Activated naive CD4-positive, alpha-beta T cell treated with anti-CD3 and anti-CD28 coated beads, Interleukin-2, amount 10 ng/mL, durations not matched to agents 7 days and 5 days (primary cell): Measurements from ENCODE around the gene FAM98C.
"Not testable (repeated sequence)": the region's sequence is repeated elsewhere in the genome, so short reads cannot be mapped to it uniquely, and the experiment has no call there.

Experiments
- CTCF ChIA-PET: fragments of 350-600 bp; sonication (Branson Sonifier 250); formaldehyde crosslinking; loops from one replicate; lab custom pipeline; 2021; ENCODE audit warnings: antibody characterized with exemption; lab: Charles Lee
- DNase-seq: peaks from one replicate; pipeline ENCODE4 v3.0.0-alpha.2; 2020
- H3K27ac Mint-ChIP-seq: one replicate; pipeline ENCODE4 v1.8.0; 2021; ENCODE audit warnings: mild to moderate bottlenecking, moderate library complexity, mixed read lengths
- H3K27me3 Mint-ChIP-seq: one replicate; pipeline ENCODE4 v1.8.0; 2021; ENCODE audit warnings: mild to moderate bottlenecking, mixed read lengths
- H3K36me3 Mint-ChIP-seq: one replicate; pipeline ENCODE4 v1.8.0; 2021; ENCODE audit warnings: mixed read lengths
- H3K4me1 Mint-ChIP-seq: one replicate; pipeline ENCODE4 v1.8.0; 2021; ENCODE audit warnings: mixed read lengths
- H3K4me3 Mint-ChIP-seq: one replicate; pipeline ENCODE4 v1.8.0; 2021; ENCODE audit warnings: mild to moderate bottlenecking, moderate library complexity, mixed read lengths
- H3K9me3 Mint-ChIP-seq: one replicate; pipeline ENCODE4 v1.8.0; 2021; ENCODE audit warnings: mixed read lengths

The FAM98C gene

GRCh38 chr19:38412961-38413360 is 10.1 kb downstream of the FAM98C start:
- Mint-ChIP-seq H3K27me3 (peaks cover 5% of the 10 kb centered on the region), H3K9me3 (no peaks in the 10 kb centered on the region), H3K27ac (no peak overlapping the region), H3K36me3 (peaks cover 3% of the 10 kb centered on the region), H3K4me1 (peaks cover 16% of the 10 kb centered on the region), H3K4me3 (no peak overlapping the region)
- CTCF ChIA-PET, result no interaction called here
- DNase-seq, result no peak

DNA sequence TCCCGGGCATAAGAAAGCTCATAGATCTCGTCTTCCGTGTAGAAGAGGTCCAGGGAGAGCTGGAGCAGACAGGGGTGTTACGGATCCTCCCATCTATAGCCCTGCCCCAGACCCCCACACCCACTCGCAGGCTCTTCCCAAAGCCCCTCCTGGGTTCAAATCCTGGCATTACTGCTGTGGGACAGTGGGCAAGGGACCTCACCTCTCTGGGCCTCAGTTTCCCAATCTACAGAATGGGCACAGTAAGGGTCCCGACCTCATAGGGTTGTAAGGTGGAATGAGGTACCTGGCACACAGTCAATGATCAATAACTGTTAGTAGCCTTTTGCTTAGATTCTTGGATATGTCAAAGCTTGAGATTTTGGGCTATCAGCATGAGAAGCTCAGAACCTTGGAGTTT is 10.5 kb downstream of the FAM98C start:
- Mint-ChIP-seq H3K4me1 (peaks cover 19% of the 10 kb centered on the region), H3K9me3 (no peaks in the 10 kb centered on the region), H3K4me3 (no peak overlapping the region), H3K27ac (no peak overlapping the region), H3K36me3 (peaks cover 3% of the 10 kb centered on the region), H3K27me3 (peaks cover 7% of the 10 kb centered on the region)
- no peak for DNase-seq
- CTCF ChIA-PET, result interaction anchor here (1.8 kb wide), 1 partner anchor 10 kb away, joined by 6 read pairs; the partner anchor contains the start of gene FAM98C

DNA sequence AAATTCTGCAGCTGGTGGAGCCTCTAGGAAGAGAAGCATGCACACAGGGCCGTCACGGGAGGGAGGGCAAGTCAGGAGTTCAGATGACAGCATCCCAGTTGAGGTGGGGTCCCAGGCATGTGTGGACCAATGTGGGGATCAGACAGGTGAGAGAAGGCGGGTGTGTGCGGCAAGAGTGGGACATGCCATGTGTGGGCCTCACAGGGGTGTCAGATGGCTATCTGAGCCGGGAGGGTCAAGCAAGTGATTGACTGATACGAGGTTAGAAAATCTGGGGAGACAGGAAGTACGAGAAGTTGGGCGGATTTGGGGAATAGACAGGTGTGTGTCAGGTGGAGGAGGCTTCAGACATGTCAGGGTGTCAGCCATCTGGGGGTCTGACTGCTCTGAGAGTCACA is 14.3 kb downstream of the FAM98C start:
- no peak for DNase-seq
- CTCF ChIA-PET, result interaction anchor here (1.1 to 1.9 kb wide), 3 partner anchors 9 to 217 kb away, joined by 4 to 8 read pairs (median 5); partner anchors contain the start of genes FAM98C and RASGRP4
- H3K36me3 Mint-ChIP-seq, result no peaks in the 10 kb centered on the region
- H3K9me3 Mint-ChIP-seq, result no peaks in the 10 kb centered on the region
- H3K4me1 Mint-ChIP-seq, result peaks cover 25% of the 10 kb centered on the region
- peak overlapping the region; percentile 76 for H3K4me3 Mint-ChIP-seq
- H3K27ac Mint-ChIP-seq, result peak overlapping the region; percentile 81
- H3K27me3 Mint-ChIP-seq, result peaks cover 26% of the 10 kb centered on the region

DNA sequence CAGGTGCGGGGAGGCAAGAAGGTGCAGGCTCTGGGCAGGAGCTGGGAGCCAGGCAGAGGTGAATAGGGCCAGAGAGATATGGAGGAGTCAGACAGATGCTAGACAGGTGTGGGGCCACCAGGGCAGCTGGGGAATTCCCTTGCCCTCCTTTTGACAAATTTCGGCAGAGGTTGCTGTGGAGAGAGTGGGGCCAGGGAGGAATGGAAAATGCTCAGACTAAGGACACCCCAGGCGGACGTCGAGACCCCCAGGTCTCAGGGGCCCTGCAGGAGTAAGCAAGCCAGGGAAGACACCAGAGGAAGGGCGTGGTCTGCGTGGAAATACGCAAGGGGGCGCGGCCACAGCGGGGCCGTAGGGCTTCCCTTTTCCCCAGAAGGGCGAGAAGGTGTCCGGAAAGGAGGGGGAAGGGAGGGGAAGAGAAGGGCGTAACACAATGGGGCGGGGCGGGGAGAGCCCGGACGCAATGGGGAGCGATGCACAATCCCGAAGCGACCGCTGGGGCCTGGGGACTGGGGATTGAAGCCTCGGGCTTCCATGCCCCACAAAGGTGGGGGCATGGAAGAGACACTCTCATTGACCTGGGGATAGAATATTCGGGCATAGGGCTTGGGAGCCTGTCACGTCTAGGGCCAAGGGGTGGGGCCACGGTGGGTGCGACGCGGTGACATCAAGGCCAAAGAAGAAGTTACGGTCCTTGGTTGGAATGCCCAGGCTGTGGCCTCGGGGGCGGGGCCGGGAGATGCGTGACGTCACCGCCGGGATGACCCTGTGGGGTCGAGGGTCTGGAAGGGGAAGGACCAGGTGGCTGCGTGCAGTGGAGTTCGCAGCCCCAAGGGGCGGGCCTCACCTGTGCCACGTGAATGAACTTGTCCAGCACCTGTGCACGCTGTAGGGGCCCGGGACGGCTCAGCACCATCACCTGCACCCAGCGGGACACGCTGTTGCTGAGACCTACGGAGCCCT is 14.9 kb downstream of the FAM98C start:
- H3K36me3 Mint-ChIP-seq, result no peaks in the 10 kb centered on the region

DNA sequence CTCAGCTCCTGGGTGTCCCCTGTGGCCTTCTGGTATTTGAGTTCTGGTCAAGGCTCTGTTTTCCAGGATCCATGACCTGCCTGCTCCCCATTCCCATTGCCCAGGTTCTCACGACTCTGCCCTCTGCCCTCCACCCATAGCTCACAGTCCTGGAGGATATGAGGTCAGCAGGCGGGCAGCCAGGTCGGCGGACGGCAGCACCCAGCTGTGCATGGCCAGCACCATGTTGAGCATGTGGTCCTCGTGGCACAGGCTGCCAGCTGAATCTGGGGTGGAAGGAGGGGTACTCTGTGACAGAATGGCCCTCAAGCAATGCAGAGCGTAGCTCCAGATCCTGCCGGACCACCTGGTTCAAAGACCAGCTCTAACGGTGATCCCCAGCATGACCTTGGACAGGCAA is 18.0 kb downstream of the FAM98C start:
- Mint-ChIP-seq H3K27ac (no peak overlapping the region), H3K36me3 (no peaks in the 10 kb centered on the region), H3K9me3 (no peaks in the 10 kb centered on the region), H3K4me3 (no peak overlapping the region), H3K27me3 (peaks cover 31% of the 10 kb centered on the region), H3K4me1 (peaks cover 30% of the 10 kb centered on the region)
- CTCF ChIA-PET, result interaction anchor here (3.5 kb wide), 1 partner anchor 18 kb away, joined by 9 read pairs; the partner anchor contains the start of gene FAM98C
- DNase-seq, result no peak

More for the DNA sequence above, 14.9 kb downstream of the FAM98C start:
- DNase-seq, result peak; percentile 79
- Mint-ChIP-seq H3K27me3 (peaks cover 28% of the 10 kb centered on the region), H3K4me1 (peaks cover 25% of the 10 kb centered on the region), H3K4me3 (peak overlapping the region; percentile 76), H3K9me3 (no peaks in the 10 kb centered on the region), H3K27ac (peak overlapping the region; percentile 81)
- CTCF ChIA-PET, result interaction anchor here (1.1 to 1.9 kb wide), 2 partner anchors 9 to 15 kb away, joined by 5 to 8 read pairs; partner anchors contain the start of genes FAM98C and RASGRP4

GRCh38 chr19:38421856-38422255 is 19.0 kb downstream of the FAM98C start:
- H3K36me3 Mint-ChIP-seq, result no peaks in the 10 kb centered on the region
- peaks cover 31% of the 10 kb centered on the region for H3K27me3 Mint-ChIP-seq
- DNase-seq, result no peak
- CTCF ChIA-PET, result interaction anchor here (3.5 kb wide), 1 partner anchor 19 kb away, joined by 9 read pairs; the partner anchor contains the start of gene FAM98C
- no peaks in the 10 kb centered on the region for H3K9me3 Mint-ChIP-seq
- no peak overlapping the region for H3K4me3 Mint-ChIP-seq
- H3K4me1 Mint-ChIP-seq, result peaks cover 30% of the 10 kb centered on the region
- no peak overlapping the region for H3K27ac Mint-ChIP-seq

GRCh38 chr19:38422438-38422837 is 19.5 kb downstream of the FAM98C start:
- Mint-ChIP-seq H3K27ac (no peak overlapping the region), H3K4me3 (no peak overlapping the region), H3K27me3 (peaks cover 31% of the 10 kb centered on the region), H3K4me1 (peaks cover 29% of the 10 kb centered on the region), H3K9me3 (no peaks in the 10 kb centered on the region), H3K36me3 (no peaks in the 10 kb centered on the region)
- no peak for DNase-seq
- CTCF ChIA-PET, result interaction anchor here (3.5 kb wide), 1 partner anchor 19 kb away, joined by 9 read pairs; the partner anchor contains the start of gene FAM98C

GRCh38 chr19:38424272-38424671 is 21.4 kb downstream of the FAM98C start:
- no peak for DNase-seq
- Mint-ChIP-seq H3K4me3 (no peak overlapping the region), H3K27me3 (peaks cover 28% of the 10 kb centered on the region), H3K36me3 (no peaks in the 10 kb centered on the region), H3K27ac (no peak overlapping the region), H3K4me1 (peaks cover 23% of the 10 kb centered on the region), H3K9me3 (no peaks in the 10 kb centered on the region)
- CTCF ChIA-PET, result no interaction called here

- H3K36me3 Mint-ChIP-seq, result no peaks in the 10 kb centered on the region
- no peaks in the 10 kb centered on the region for H3K9me3 Mint-ChIP-seq
- H3K27me3 Mint-ChIP-seq, result peaks cover 28% of the 10 kb centered on the region
- no peak overlapping the region for H3K27ac Mint-ChIP-seq
- CTCF ChIA-PET, result interaction anchor here (1.6 kb wide), 2 partner anchors 8 to 21 kb away, joined by 4 to 5 read pairs; no protein-coding TSS in a partner anchor
- DNase-seq, result no peak
- H3K4me1 Mint-ChIP-seq, result peaks cover 28% of the 10 kb centered on the region
- no peak overlapping the region for H3K4me3 Mint-ChIP-seq
Observed at GRCh38 chr19:38425222-38425809, 22.4 kb downstream of the FAM98C start.

- DNase-seq, result peak; percentile 48
- H3K27me3 Mint-ChIP-seq, result peaks cover 27% of the 10 kb centered on the region
- H3K27ac Mint-ChIP-seq, result peak within 1 kb of the TSS; percentile 67
- peaks cover 28% of the 10 kb centered on the region for H3K4me1 Mint-ChIP-seq
- CTCF ChIA-PET, result interaction anchor here (1.6 kb wide), 2 partner anchors 9 to 22 kb away, joined by 4 to 5 read pairs; no protein-coding TSS in a partner anchor
- H3K36me3 Mint-ChIP-seq, result no peaks in the 10 kb centered on the region
- H3K4me3 Mint-ChIP-seq, result peak within 1 kb of the TSS; percentile 59
- H3K9me3 Mint-ChIP-seq, result no peaks in the 10 kb centered on the region
Observed at GRCh38 chr19:38425810-38426466, 23.0 kb downstream of the FAM98C start, which contains the start of gene RASGRP4. Gene RASGRP4, minus strand, starts transcription at chr19:38426219. Its CDS starts 128 bp downstream, at chr19:38426091.

DNA sequence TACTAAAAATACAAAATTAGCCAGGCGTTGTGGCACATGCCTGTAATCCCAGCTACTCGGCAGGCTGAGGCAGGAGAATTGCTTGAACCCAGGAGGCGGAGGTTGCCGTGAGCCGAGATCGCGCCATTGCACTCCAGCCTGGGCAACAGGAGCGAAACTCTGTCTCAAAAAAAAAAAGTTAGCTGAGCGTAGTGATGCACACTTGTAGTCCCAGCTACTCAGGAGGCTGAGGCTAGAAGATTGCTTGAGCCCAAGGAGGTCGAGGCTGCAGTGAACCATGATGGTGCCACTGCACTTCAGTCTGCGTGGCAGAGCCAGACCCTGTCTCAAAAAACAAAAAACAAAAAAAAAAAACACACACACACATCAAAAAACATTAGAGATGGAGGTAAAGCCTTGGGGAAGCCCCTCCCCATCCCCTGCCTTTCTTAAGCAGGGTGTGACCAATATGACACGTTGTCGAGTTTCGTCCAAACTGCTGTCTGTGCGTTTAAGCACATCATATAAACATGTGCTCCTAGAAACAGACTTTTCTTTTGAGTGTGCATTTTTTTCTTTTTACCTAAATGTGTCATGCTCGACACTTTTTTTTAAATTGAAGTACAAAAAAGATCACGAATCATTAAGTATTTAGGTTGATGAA is 24.3 kb downstream of the FAM98C start:
- CTCF ChIA-PET, result interaction anchor here (1.6 kb wide), 1 partner anchor 10 kb away, joined by 5 read pairs; no protein-coding TSS in a partner anchor
- H3K27me3 Mint-ChIP-seq, result peaks cover 22% of the 10 kb centered on the region
- not testable (repeated sequence) for H3K4me3 Mint-ChIP-seq, H3K9me3 Mint-ChIP-seq, H3K36me3 Mint-ChIP-seq
- DNase-seq, result peak; percentile 29
- H3K27ac Mint-ChIP-seq, result peak overlapping the region; percentile 65
- peaks cover 28% of the 10 kb centered on the region for H3K4me1 Mint-ChIP-seq

DNA sequence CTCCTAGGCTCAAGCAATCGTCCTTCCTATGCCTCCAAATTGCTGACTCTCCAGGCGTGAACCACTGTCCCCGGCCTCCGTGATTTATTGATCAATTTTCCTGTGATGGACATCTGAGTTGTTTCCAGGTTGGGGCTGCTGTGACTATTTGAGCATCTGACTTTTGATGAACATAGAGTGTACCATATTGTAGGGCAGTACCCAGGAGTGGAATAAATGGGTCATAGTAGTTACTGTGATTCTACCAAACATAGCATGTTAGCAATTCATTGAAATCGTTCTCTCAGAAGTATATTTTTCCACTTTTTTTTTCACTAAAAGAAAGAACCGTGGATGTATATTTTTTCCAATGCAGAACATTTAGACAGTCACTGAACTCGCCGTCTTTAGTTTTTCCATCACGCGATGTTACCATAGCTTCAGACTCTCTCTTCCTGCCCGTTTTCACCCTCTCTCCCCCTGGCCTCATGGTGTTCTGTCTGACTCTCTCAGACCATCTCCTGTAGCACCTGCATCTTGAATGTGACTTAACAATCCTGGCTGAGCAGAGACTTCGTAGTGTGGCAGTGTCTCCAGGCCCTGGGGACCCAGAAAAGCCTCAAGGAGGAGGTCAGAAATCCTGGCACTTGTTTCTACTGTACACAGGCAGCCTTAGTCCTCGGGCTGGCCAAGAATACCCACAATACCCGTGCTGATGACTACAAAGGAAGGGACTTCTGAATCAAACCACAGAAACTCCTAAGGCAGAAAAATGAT is 26.3 kb downstream of the FAM98C start:
- no peak for DNase-seq
- H3K4me3 Mint-ChIP-seq, result no peak overlapping the region
- H3K4me1 Mint-ChIP-seq, result peaks cover 35% of the 10 kb centered on the region
- no peaks in the 10 kb centered on the region for H3K9me3 Mint-ChIP-seq
- CTCF ChIA-PET, result no interaction called here
- no peaks in the 10 kb centered on the region for H3K36me3 Mint-ChIP-seq
- peaks cover 30% of the 10 kb centered on the region for H3K27me3 Mint-ChIP-seq
- no peak overlapping the region for H3K27ac Mint-ChIP-seq

DNA sequence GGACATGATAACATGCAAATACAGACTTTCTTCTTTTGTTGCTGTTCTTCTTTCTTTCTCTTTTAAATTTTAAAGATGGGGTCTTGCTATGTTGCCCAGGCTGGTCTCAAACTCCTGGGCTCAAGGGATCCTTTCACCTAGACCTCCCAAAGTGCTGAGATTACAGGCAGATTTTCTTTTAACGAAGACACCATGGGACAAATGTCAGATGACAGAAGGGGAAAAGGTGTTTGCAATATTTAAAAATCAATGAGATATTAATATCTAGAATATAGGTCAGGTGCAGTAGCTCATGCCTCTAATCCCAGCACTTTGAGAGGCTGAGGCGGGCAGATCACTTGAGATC is 26.9 kb downstream of the FAM98C start:
- H3K36me3 Mint-ChIP-seq, result no peaks in the 10 kb centered on the region
- H3K4me1 Mint-ChIP-seq, result peaks cover 36% of the 10 kb centered on the region
- peaks cover 36% of the 10 kb centered on the region for H3K27me3 Mint-ChIP-seq
- no peak overlapping the region for H3K27ac Mint-ChIP-seq
- H3K9me3 Mint-ChIP-seq, result no peaks in the 10 kb centered on the region
- DNase-seq, result no peak
- H3K4me3 Mint-ChIP-seq, result no peak overlapping the region
- CTCF ChIA-PET, result no interaction called here
